HCT116 (cell line): Measurements from ENCODE around the gene MCF2L2. TPM values are rescaled to one million over a fixed set of nuclear protein-coding genes. Genes with fewer than 3 reads are reported as not detected.

ENCODE experiments used
- ATAC-seq: fragments of 200-7000 bp; cut with Tn5 transposase; 2 replicates; pipeline ENCODE4 v1.9.1; 2020; ENCODE audit warnings: mild to moderate bottlenecking, moderate library complexity
- BruUV-seq: library from RNA; stranded (reverse); fragments of 400-500 nt; replicated peaks from 2 replicates; lab custom pipeline; 2021; lab: Mats Ljungman, UMichigan
- CTCF ChIA-PET: fragments of 300-600 bp; sonication (Branson Sonifier 250); formaldehyde crosslinking; loops from one replicate; lab custom pipeline; 2021; ENCODE audit warnings: antibody characterized with exemption; lab: Charles Lee
- POLR2A ChIA-PET: fragments of 300-600, 350-600 bp; sonication (Branson Sonifier 250); formaldehyde crosslinking; loops from one replicate; lab custom pipeline; 2021; ENCODE audit warnings: antibody characterized with exemption; lab: Charles Lee
- RAD21 ChIA-PET, 2 experiments: fragments of 300-600 bp; sonication (Branson Sonifier 250); formaldehyde crosslinking; loops; one replicate each; lab custom pipeline; 2023; ENCODE audit warnings: low total read pairs in 2 of 2; ENCODE audit not compliant: uncharacterized antibody in 2 of 2, unreplicated experiment in 2 of 2, low non-redundant PET in 1 of 2; lab: Charles Lee
- DNase-seq: peaks from one replicate; pipeline ENCODE4 v3.0.0-alpha.2; 2010; ENCODE audit warnings: low read depth, low spot score
- H2AFZ ChIP-seq: fragments of 200-600 bp; shearing (Covaris generic), sonication (generic); 2 replicates; pipeline ENCODE4 v1.6.1; 2017; ENCODE audit warnings: low read depth, mixed run types, mixed read lengths, antibody characterized with exemption, low read length; ENCODE audit not compliant: poor library complexity, severe bottlenecking
- H3K27ac ChIP-seq: 2 replicates; pipeline ENCODE4 v1.5.1; 2012; ENCODE audit warnings: low read depth, low read length
- H3K27me3 ChIP-seq: fragments of 200-600 bp; sonication (generic); 2 replicates; pipeline ENCODE4 v1.6.1; 2016; ENCODE audit warnings: mixed run types, low read length, mixed read lengths; ENCODE audit not compliant: insufficient read depth
- H3K36me3 ChIP-seq, 2 experiments: fragments of 200-500 bp in 1 of 2; fragments of 200-600 bp in 1 of 2; sonication (Bioruptor generic) in 1 of 2; sonication (generic) in 1 of 2; 2 replicates each; pipeline versions ENCODE4 v1.5.1 to v1.6.1; 2014 to 2016; ENCODE audit warnings: low read length in 2 of 2, inconsistent platforms in 1 of 2, mixed read lengths in 1 of 2, mixed run types in 1 of 2; ENCODE audit not compliant: insufficient read depth in 2 of 2, control insufficient read depth in 1 of 2
- H3K4me1 ChIP-seq, 2 experiments: fragments of 200-600 bp in 1 of 2; sonication (generic) in 1 of 2; 2 replicates each; pipeline versions ENCODE4 v1.5.1 to v1.6.1; 2012 to 2017; ENCODE audit warnings: low read length in 2 of 2, inconsistent platforms in 1 of 2, mild to moderate bottlenecking in 1 of 2, mixed read lengths in 1 of 2, mixed run types in 1 of 2, moderate library complexity in 1 of 2; ENCODE audit not compliant: insufficient read depth in 2 of 2, control insufficient read depth in 1 of 2
- H3K4me2 ChIP-seq: fragments of 200-600 bp; sonication (generic); 2 replicates; pipeline ENCODE4 v1.6.1; 2017; ENCODE audit warnings: mixed run types, low read length, mixed read lengths
- H3K4me3 ChIP-seq, 2 experiments: fragments of 200-600 bp in 1 of 2; sonication (generic) in 1 of 2; replicated peaks in 1 of 2; 2 replicates each; pipeline ENCODE4 v1.5.1; 2011 to 2016; ENCODE audit warnings: low read length in 2 of 2, control low read depth in 1 of 2, low read depth in 1 of 2, mild to moderate bottlenecking in 1 of 2, mixed read lengths in 1 of 2, mixed run types in 1 of 2
- H3K79me2 ChIP-seq: fragments of 200-600 bp; sonication (generic); 2 replicates; pipeline ENCODE4 v1.6.1; 2017; ENCODE audit warnings: mild to moderate bottlenecking, mixed run types, low read length, moderate library complexity, mixed read lengths; ENCODE audit not compliant: insufficient read depth
- H3K9ac ChIP-seq: fragments of 200-600 bp; sonication (generic); 2 replicates; pipeline ENCODE4 v1.6.1; 2016; ENCODE audit warnings: low read length, mixed read lengths
- H3K9me2 ChIP-seq: fragments of 200-600 bp; sonication (generic), shearing (Covaris generic); 2 replicates; pipeline ENCODE4 v1.6.1; 2017; ENCODE audit warnings: mixed run types, mild to moderate bottlenecking, moderate library complexity; ENCODE audit not compliant: insufficient read depth
- H3K9me3 ChIP-seq, 2 experiments: fragments of 200-500 bp in 1 of 2; fragments of 200-600 bp in 1 of 2; sonication (Bioruptor generic) in 1 of 2; sonication (generic) in 1 of 2; 2 replicates each; pipeline ENCODE4 v1.6.1; 2014 to 2017; ENCODE audit warnings: low read length in 2 of 2, mixed read lengths in 2 of 2, inconsistent platforms in 1 of 2, low read depth in 1 of 2, mild to moderate bottlenecking in 1 of 2, mixed run types in 1 of 2, moderate library complexity in 1 of 2; ENCODE audit not compliant: control insufficient read depth in 1 of 2, insufficient read depth in 1 of 2
- H4K20me1 ChIP-seq: fragments of 200-600 bp; sonication (generic), shearing (Covaris generic); 2 replicates; pipeline ENCODE4 v1.6.1; 2017; ENCODE audit warnings: mixed run types, mild to moderate bottlenecking, moderate library complexity; ENCODE audit not compliant: insufficient read depth
- ATF3 ChIP-seq: IDR thresholded peaks from 2 replicates; pipeline ENCODE4 v1.6.1; 2012
- CBX3 ChIP-seq: IDR thresholded peaks from 2 replicates; pipeline ENCODE4 v1.6.1; 2012; ENCODE audit warnings: low read depth
- CEBPB ChIP-seq: IDR thresholded peaks from 2 replicates; pipeline ENCODE4 v1.6.1; 2012; ENCODE audit warnings: low read depth
- EGR1 ChIP-seq: IDR thresholded peaks from 2 replicates; pipeline ENCODE4 v1.6.1; 2012; ENCODE audit warnings: low read depth
- ELF1 ChIP-seq: IDR thresholded peaks from 2 replicates; pipeline ENCODE4 v1.6.1; 2012; ENCODE audit warnings: low read depth, borderline replicate concordance
- EZH2 ChIP-seq: fragments of 200-600 bp; sonication (generic); IDR thresholded peaks from 2 replicates; pipeline ENCODE4 v1.6.1; 2017; ENCODE audit warnings: antibody characterized with exemption, mixed run types
- EZH2phosphoT487 ChIP-seq: fragments of 200-600 bp; IDR thresholded peaks from 2 replicates; pipeline ENCODE4 v1.6.1; 2018; ENCODE audit warnings: antibody characterized with exemption, borderline replicate concordance
- FOSL1 ChIP-seq: IDR thresholded peaks from 2 replicates; pipeline ENCODE4 v1.6.1; 2012; ENCODE audit warnings: low read depth
- JUND ChIP-seq: IDR thresholded peaks from 2 replicates; pipeline ENCODE4 v1.6.1; 2012
- POLR2A ChIP-seq: IDR thresholded peaks from 2 replicates; pipeline ENCODE4 v1.7.0; 2011; ENCODE audit warnings: borderline replicate concordance; ENCODE audit not compliant: insufficient read depth, insufficient read length; ENCODE audit errors: extremely low read depth
- POLR2AphosphoS5 ChIP-seq: IDR thresholded peaks from 2 replicates; pipeline ENCODE4 v1.6.1; 2011; ENCODE audit warnings: mild to moderate bottlenecking, low read depth, low read length, moderate library complexity
- REST ChIP-seq: IDR thresholded peaks from 2 replicates; pipeline ENCODE4 v1.6.1; 2012; ENCODE audit warnings: low read depth
- SIN3A ChIP-seq: IDR thresholded peaks from 2 replicates; pipeline ENCODE4 v1.6.1; 2012; ENCODE audit warnings: low read depth
- SRF ChIP-seq: IDR thresholded peaks from 2 replicates; pipeline ENCODE4 v1.6.1; 2012; ENCODE audit warnings: low read depth
- TCF7L2 ChIP-seq: IDR thresholded peaks from 2 replicates; pipeline ENCODE4 v1.7.0; 2011; ENCODE audit warnings: borderline replicate concordance, inconsistent platforms; ENCODE audit not compliant: insufficient read depth, insufficient read length; ENCODE audit errors: extremely low read depth
- YY1 ChIP-seq: IDR thresholded peaks from 2 replicates; pipeline ENCODE4 v1.6.1; 2011; ENCODE audit warnings: low read length, low read depth, moderate library complexity, mild to moderate bottlenecking; ENCODE audit not compliant: insufficient replicate concordance; ENCODE audit errors: extremely low read depth
- ZBTB33 ChIP-seq: IDR thresholded peaks from 2 replicates; pipeline ENCODE4 v1.6.1; 2011; ENCODE audit warnings: mild to moderate bottlenecking, low read length, moderate library complexity; ENCODE audit not compliant: insufficient replicate concordance; ENCODE audit errors: extremely low read depth
- ZFX ChIP-seq: fragments of 450-650 bp; IDR thresholded peaks from 2 replicates; pipeline ENCODE4 v1.6.1; 2017
- ZNF274 ChIP-seq: fragments of 200-500 bp; sonication (Bioruptor generic); IDR thresholded peaks from 2 replicates; pipeline ENCODE4 v1.6.1; 2014; ENCODE audit warnings: mild to moderate bottlenecking, low read depth, low read length, inconsistent platforms
- intact Hi-C: fragments of 100-400 bp; cut with micrococcal nuclease; formaldehyde crosslinking; loops from 2 replicates; pipeline ENCODE4 v1.10.0; 2022
- total RNA-seq: library from RNA; stranded (reverse); gene quantifications from one replicate; pipeline ENCODE4 v1.2.1, GENCODE V29; 2021; ENCODE audit not compliant: unreplicated experiment
- TF ChIP-seq, protein P1 (sequence below), 3 experiments: fragments of 200-600 bp in 1 of 3; sonication (generic) in 1 of 3; IDR thresholded peaks in 2 of 3; conservative IDR thresholded peaks in 1 of 3; 2 replicates each; pipeline ENCODE4 v1.5.1; 2012 to 2017; ENCODE audit warnings: low read depth in 2 of 3, low read length in 2 of 3, antibody characterized with exemption in 1 of 3, borderline replicate concordance in 1 of 3, control low read depth in 1 of 3, mild to moderate bottlenecking in 1 of 3, mixed read lengths in 1 of 3, mixed run types in 1 of 3, moderate library complexity in 1 of 3; ENCODE audit not compliant: insufficient read depth in 1 of 3

MCF2L2 gene
- total RNA-seq, 1 experiment from 2014 or later: 1.5 TPM

DNA sequence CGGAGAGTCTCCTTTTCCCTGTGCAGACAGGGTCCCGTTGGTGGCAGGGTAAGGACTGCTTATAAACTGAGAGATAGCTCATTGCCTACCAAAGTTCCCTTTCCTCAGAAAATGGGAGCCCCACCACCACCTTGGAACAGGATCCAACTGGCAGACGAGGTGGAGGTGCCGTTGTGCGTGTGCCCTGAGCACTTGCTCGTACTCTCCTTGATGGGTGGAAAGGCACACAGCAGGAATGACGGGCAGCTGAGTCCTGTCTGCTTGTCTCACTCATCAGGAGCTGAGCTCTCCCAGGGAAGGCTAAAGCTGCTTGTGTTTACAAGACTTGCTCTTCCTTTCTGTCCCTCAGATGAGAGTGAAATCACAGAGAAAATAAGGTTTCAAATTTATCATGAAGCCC, 114.7 kb downstream of the MCF2L2 start:
- Histone ChIP-seq H3K4me2 (no peak overlapping the region), H3K9me3 (no peaks in the 10 kb centered on the region), H3K36me3 (no peaks in the 10 kb centered on the region), H2AFZ (no peak overlapping the region), H3K79me2 (no peaks in the 10 kb centered on the region), H3K9me2 (no peaks in the 10 kb centered on the region), H3K27ac (no peak overlapping the region), H3K9ac (no peak overlapping the region), H3K27me3 (no peaks in the 10 kb centered on the region), H3K4me1 (peaks cover 0 to 6% of the 10 kb centered on the region in 2 experiments; a peak in 3 of 4 replicates), H4K20me1 (no peaks in the 10 kb centered on the region; the same call in 1 of the 2 replicates), H3K4me3 (no peak overlapping the region)
- CTCF ChIA-PET: no interaction called here
- RAD21 ChIA-PET: no interaction called here
- no TSS peak for BruUV-seq
- no peak for ATAC-seq
- TF ChIP-seq, protein P1, sequence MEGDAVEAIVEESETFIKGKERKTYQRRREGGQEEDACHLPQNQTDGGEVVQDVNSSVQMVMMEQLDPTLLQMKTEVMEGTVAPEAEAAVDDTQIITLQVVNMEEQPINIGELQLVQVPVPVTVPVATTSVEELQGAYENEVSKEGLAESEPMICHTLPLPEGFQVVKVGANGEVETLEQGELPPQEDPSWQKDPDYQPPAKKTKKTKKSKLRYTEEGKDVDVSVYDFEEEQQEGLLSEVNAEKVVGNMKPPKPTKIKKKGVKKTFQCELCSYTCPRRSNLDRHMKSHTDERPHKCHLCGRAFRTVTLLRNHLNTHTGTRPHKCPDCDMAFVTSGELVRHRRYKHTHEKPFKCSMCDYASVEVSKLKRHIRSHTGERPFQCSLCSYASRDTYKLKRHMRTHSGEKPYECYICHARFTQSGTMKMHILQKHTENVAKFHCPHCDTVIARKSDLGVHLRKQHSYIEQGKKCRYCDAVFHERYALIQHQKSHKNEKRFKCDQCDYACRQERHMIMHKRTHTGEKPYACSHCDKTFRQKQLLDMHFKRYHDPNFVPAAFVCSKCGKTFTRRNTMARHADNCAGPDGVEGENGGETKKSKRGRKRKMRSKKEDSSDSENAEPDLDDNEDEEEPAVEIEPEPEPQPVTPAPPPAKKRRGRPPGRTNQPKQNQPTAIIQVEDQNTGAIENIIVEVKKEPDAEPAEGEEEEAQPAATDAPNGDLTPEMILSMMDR (IDR thresholded peaks at IDR 0.05 in 2 of 3, conservative IDR thresholded peaks at IDR 0.05 in 1 of 3; ENCODE audit: borderline replicate concordance in 1 of 3, insufficient read depth in 1 of 3, low read depth in 2 of 3, low read length in 2 of 3): no peak
- TF ChIP-seq EGR1: no peak
- TF ChIP-seq YY1: no peak
- TF ChIP-seq EZH2phosphoT487: no peak
- no peak for TF ChIP-seq ELF1
- no peak for TF ChIP-seq ZBTB33
- TF ChIP-seq CEBPB: no peak
- TF ChIP-seq POLR2A: no peak
- TF ChIP-seq SRF: no peak
- TF ChIP-seq ATF3: no peak
- no peak for TF ChIP-seq EZH2
- no peak for TF ChIP-seq TCF7L2
- TF ChIP-seq POLR2AphosphoS5: no peak
- no peak for TF ChIP-seq JUND
- TF ChIP-seq SIN3A: no peak
- TF ChIP-seq REST: no peak
- TF ChIP-seq FOSL1: no peak
- no peak for TF ChIP-seq ZNF274
- TF ChIP-seq CBX3: no peak
- TF ChIP-seq ZFX: no peak
- no peak for DNase-seq
- POLR2A ChIA-PET: no interaction called here
- intact Hi-C loops: no loop called here
